ENCODE data around the gene COX17.

Gene COX17

DNA sequence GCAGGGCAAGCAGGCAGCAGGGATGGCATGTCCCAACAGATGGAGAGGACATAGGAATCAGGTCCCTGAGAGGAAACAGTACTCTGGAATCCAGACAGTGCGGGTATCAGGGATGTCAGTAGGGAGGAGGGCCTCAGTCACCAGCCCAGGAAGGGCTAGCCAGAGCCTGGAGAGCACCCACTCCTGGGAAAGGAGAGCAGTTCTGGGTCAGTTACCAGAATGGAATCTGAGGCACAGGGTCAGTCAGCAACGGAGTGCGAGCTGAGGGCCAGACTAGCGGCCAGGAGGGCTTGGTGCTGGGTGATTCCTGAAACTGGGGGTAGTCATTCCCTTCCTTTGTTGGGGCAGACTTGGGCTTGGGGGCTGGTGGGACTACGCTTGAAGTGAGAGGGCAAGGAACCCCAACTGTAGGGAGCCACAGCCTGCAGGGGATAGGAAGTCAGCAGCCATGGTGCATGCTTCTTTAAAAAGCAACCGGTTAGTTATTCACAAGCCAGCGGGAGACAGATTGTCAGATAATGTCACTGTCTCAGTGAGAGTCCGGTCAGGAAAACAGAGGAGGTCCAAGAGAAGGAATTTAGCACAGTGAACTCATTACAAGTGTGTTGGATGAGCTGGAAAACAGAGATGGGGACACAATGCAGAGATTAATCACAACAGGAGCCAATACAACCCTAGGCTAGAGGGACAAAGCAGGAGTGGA is 51.6 kb downstream of the COX17 start:
- no peak for FAIRE-seq

GRCh38 chr3:119624002-119624720 is 53.0 kb downstream of the COX17 start:
- DNase-seq (ENCODE audit: insufficient read length, low spot score) (no peak), FAIRE-seq (no peak)

More for the DNA sequence above, 51.6 kb downstream of the COX17 start:
- no peak for DNase-seq (ENCODE audit: insufficient read length, low spot score)

DNA sequence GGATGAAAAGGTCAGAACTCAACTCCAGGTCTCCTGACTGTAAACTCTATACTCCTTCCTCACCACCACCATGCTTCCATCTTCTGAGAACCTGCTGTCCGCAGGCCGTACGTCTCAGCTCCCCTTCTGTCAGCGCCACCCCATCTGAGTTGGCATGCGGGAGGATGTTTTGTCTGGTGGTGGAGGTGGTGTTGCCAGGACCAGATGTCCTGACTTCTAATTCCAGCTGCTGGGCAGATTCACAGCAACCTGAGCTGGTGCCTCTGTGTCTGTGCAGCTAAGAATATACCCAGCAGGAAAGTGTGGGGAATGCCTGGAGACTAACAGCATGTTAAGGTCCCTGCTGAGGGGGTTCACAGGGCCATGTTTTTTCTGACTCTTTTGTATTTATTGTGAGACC is 56.3 kb downstream of the COX17 start:
- DNase-seq (ENCODE audit: insufficient read length, low spot score) (no peak), FAIRE-seq (no peak)
